Measurements from ENCODE around the gene CUL5. TPM values are rescaled to one million over a fixed set of nuclear protein-coding genes. Genes with fewer than 3 reads are reported as not detected.
"Not testable (repeated sequence)": the region's sequence is repeated elsewhere in the genome, so short reads cannot be mapped to it uniquely, and the experiment has no call there.

CUL5 gene
- total RNA-seq, 1 donor from 2014 or later = 51.7 TPM

DNA sequence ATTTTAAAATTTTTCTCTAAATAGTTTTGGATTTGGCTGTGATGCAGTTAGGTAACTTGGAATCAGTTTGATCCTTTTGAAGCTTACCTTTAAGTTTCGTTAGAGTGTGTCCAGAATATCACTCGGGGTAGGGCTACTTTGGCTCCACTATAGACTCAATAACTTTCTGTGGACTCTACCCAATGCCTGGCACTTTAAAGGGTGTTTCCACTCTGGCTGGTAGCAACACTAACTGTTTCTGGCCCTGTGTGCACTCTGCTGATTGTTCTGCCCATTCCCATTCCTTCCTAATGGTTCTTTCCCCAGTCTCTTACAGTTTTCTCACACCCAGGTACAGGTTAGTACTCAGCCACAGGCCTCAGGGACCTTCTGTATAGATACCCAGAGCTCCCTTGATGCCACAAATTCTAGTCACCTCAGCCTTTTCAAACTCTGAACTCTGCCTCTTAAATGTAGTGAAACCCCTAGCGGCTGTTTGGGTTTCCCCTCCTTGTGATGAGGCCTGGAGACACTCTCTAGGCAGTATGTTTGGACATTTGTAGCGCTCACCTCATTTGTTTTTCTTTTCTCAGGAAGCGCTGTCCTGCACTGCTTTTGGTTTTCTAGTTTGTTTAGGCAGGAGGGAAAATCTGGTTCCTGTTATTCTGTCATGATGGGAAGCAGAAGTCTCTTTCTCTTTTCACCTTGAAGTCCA, 16.8 kb downstream of the CUL5 start:
- Mint-ChIP-seq H3K27me3 (ENCODE audit: low read depth) (no peaks in the 10 kb centered on the region), H3K27ac (peak overlapping the region; percentile 80), H3K4me3 (no peak overlapping the region), H3K9me3 (no peaks in the 10 kb centered on the region), H3K36me3 (peaks cover 4% of the 10 kb centered on the region), H3K4me1 (peaks cover 20% of the 10 kb centered on the region)
- no peak for DNase-seq (ENCODE audit: low spot score in 2 of 2, unreplicated experiment in 2 of 2)
- TF ChIP-seq, protein P1, sequence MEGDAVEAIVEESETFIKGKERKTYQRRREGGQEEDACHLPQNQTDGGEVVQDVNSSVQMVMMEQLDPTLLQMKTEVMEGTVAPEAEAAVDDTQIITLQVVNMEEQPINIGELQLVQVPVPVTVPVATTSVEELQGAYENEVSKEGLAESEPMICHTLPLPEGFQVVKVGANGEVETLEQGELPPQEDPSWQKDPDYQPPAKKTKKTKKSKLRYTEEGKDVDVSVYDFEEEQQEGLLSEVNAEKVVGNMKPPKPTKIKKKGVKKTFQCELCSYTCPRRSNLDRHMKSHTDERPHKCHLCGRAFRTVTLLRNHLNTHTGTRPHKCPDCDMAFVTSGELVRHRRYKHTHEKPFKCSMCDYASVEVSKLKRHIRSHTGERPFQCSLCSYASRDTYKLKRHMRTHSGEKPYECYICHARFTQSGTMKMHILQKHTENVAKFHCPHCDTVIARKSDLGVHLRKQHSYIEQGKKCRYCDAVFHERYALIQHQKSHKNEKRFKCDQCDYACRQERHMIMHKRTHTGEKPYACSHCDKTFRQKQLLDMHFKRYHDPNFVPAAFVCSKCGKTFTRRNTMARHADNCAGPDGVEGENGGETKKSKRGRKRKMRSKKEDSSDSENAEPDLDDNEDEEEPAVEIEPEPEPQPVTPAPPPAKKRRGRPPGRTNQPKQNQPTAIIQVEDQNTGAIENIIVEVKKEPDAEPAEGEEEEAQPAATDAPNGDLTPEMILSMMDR (IDR thresholded peaks at IDR 0.05; ENCODE audit: unreplicated experiment) = no peak

DNA sequence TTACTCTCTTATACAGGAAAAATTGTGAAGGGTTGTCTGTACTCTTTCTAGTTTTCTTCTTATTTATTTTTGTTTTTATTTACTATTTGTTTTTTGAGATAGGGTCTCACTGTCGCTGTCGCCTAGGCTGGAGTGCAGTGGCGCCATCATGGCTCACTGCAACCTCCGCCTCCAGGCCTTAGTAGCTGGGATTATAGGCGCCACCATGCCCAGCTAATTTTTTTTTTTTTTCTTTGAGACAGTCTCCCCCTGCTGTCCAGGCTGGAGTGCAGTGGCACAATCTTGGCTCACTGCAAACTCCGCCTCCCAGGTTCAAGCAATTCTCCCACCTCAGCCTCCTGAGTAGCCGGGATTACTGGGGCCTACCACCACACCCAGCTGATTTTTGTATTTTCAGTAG, 18.4 kb downstream of the CUL5 start:
- H3K9me3 Mint-ChIP-seq = peaks cover 5% of the 10 kb centered on the region
- no peak overlapping the region for H3K4me3 Mint-ChIP-seq
- peaks cover 20% of the 10 kb centered on the region for H3K4me1 Mint-ChIP-seq
- H3K27me3 Mint-ChIP-seq (ENCODE audit: low read depth) = no peaks in the 10 kb centered on the region
- peaks cover 14% of the 10 kb centered on the region for H3K36me3 Mint-ChIP-seq
- TF ChIP-seq, protein P1 (IDR thresholded peaks at IDR 0.05; ENCODE audit: unreplicated experiment) = no peak
- no peak overlapping the region for H3K27ac Mint-ChIP-seq
- DNase-seq (ENCODE audit: low spot score in 2 of 2, unreplicated experiment in 2 of 2) = no peak

DNA sequence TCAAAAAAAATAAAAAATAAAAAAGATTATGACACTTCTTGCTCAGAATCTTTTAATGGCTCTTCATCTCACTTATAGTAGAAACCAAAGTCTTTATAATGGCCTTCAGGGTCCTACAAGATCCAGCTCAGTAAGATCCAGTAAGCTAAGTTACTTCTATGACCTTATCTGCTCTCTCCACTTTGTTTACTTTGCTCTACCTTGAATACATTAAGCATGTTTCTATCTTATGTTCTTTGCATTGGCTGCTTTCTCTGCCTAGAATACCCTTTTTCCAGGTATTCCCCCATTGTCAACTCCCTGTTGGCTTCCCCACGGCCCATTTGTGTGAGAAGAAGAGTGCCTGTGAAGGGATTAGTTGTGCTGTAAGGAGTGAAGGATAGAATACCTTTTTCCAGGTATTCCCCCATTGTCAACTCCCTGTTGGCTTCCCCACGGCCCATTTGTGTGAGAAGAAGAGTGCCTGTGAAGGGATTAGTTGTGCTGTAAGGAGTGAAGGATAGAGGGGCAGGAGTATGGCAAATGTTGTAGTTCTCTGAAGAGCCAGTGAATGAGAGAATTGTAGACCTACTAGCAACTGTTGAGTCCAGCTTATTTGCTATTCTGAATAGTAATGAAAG, 20.2 kb downstream of the CUL5 start:
- H3K36me3 Mint-ChIP-seq = peaks cover 15% of the 10 kb centered on the region
- not testable (repeated sequence) for H3K9me3 Mint-ChIP-seq; H3K27ac Mint-ChIP-seq; DNase-seq (ENCODE audit: low spot score in 2 of 2, unreplicated experiment in 2 of 2); H3K27me3 Mint-ChIP-seq (ENCODE audit: low read depth); H3K4me3 Mint-ChIP-seq
- peaks cover 20% of the 10 kb centered on the region for H3K4me1 Mint-ChIP-seq

DNA sequence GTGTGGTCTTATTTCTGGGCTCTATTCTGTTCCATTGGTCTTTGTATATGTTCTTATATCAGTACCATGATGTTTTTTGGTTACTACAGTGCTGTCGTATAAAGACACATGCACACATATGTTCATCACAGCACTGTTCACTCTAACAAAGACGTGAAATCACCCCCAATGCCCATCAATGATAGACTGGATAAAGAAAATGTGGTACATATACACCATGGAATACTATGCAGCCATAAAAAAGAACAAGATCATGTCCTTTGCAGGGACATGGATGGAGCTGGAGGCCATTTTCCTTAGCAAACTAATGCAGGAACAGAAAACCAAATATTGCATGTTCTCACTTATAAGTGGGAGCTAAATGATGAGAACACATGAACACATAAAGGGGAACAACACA, 22.9 kb downstream of the CUL5 start:
- not testable (repeated sequence) for H3K27ac Mint-ChIP-seq; DNase-seq (ENCODE audit: low spot score in 2 of 2, unreplicated experiment in 2 of 2); H3K4me3 Mint-ChIP-seq; H3K27me3 Mint-ChIP-seq (ENCODE audit: low read depth); H3K9me3 Mint-ChIP-seq
- Mint-ChIP-seq H3K4me1 (peaks cover 18% of the 10 kb centered on the region), H3K36me3 (peaks cover 18% of the 10 kb centered on the region)

DNA sequence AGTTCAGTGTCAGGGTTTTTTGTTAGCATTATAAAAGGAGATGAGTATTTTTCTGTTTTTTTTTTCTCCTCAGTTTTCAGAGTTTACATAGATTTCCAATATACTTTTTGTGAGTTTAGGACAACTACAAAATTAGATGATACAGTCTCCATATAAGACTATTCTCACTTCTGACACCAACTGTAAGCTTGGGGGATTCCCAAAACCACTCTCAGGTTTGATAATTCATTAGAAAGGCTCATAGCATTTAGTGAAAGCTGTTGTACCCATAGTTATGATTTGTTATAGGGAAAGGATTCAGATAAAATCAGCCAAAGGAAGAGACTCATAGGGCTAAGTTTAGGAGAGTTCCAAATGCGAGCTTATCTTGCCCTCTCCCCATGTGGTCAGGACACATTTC, 24.1 kb downstream of the CUL5 start:
- peak overlapping the region; percentile 40 for H3K27ac Mint-ChIP-seq
- no peak overlapping the region for H3K4me3 Mint-ChIP-seq
- peaks cover 17% of the 10 kb centered on the region for H3K4me1 Mint-ChIP-seq
- H3K9me3 Mint-ChIP-seq = peaks cover 5% of the 10 kb centered on the region
- TF ChIP-seq, protein P1 (IDR thresholded peaks at IDR 0.05; ENCODE audit: unreplicated experiment) = no peak
- no peak for DNase-seq (ENCODE audit: low spot score in 2 of 2, unreplicated experiment in 2 of 2)
- no peaks in the 10 kb centered on the region for H3K27me3 Mint-ChIP-seq (ENCODE audit: low read depth)
- peaks cover 16% of the 10 kb centered on the region for H3K36me3 Mint-ChIP-seq

DNA sequence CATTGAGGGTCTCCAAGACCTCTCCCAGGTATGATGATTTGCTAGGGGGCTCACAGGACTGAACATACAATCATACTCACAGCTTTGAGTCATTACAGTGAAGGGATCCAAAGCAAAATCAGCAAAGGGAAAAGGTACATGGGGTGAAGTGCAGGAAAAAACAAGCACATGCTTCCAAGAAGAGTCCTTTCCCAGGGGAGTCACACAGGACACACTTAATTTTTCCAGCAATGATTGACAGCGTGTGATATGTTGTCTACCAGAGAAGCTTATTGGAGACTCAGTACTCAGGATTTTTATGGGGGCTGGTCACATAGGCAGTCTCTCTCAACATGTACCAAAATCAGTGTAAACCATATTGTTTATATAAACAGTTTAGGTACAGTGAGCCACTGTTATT, 25.3 kb downstream of the CUL5 start:
- Mint-ChIP-seq H3K27ac (peak overlapping the region; percentile 53), H3K4me1 (peaks cover 16% of the 10 kb centered on the region), H3K27me3 (ENCODE audit: low read depth) (no peaks in the 10 kb centered on the region)

More for the DNA sequence above, 25.3 kb downstream of the CUL5 start:
- H3K9me3 Mint-ChIP-seq = peaks cover 5% of the 10 kb centered on the region
- no peak for DNase-seq (ENCODE audit: low spot score in 2 of 2, unreplicated experiment in 2 of 2)
- H3K4me3 Mint-ChIP-seq = no peak overlapping the region
- TF ChIP-seq, protein P1 (IDR thresholded peaks at IDR 0.05; ENCODE audit: unreplicated experiment) = no peak
- H3K36me3 Mint-ChIP-seq = peaks cover 19% of the 10 kb centered on the region
